ENCODE data around the gene TMEM266.

TMEM266 gene

GRCh38 chr15:76109046-76109445 is 49.3 kb downstream of the TMEM266 start:
- no peaks in the 10 kb centered on the region for H3K36me3 ChIP-seq (ENCODE audit: control insufficient read depth in 1 of 2, insufficient read depth in 2 of 2, low read depth in 1 of 2, low read length in 2 of 2)
- no peak overlapping the region for H3K4ac ChIP-seq (ENCODE audit: low read depth in 1 of 2, low read length in 2 of 2)
- no peak overlapping the region for H3K4me2 ChIP-seq (ENCODE audit: low read length, poor library complexity, severe bottlenecking)
- H3K27me3 ChIP-seq (ENCODE audit: control insufficient read depth in 1 of 2, insufficient read depth in 1 of 2, low read length in 2 of 2): peaks cover 15 to 32% of the 10 kb centered on the region in 2 experiments
- DNase-seq: no peak
- no peak overlapping the region for H4K8ac ChIP-seq (ENCODE audit: low read length)
- no peak overlapping the region for H3K4me3 ChIP-seq (ENCODE audit: insufficient read depth in 1 of 2, low read depth in 1 of 2, low read length in 2 of 2)
- H4K91ac ChIP-seq (ENCODE audit: low read length): no peak overlapping the region
- H3K9me3 ChIP-seq (ENCODE audit: control insufficient read depth, low read length): no peaks in the 10 kb centered on the region
- no peak overlapping the region for H2BK12ac ChIP-seq (ENCODE audit: low read length in 2 of 2)
- H3K9ac ChIP-seq (ENCODE audit: low read length): no peak overlapping the region
- H3K18ac ChIP-seq (ENCODE audit: low read depth in 1 of 2, low read length in 2 of 2): no peak overlapping the region
- whole genome bisulfite sequencing: 67% methylated on average over 1 of the region's 1 CpG
- H3K4me1 ChIP-seq (ENCODE audit: control insufficient read depth, insufficient read depth, low read depth, low read length): no peaks in the 10 kb centered on the region
- H2BK15ac ChIP-seq (ENCODE audit: low read depth, poor library complexity, severe bottlenecking): no peak overlapping the region
- no peak overlapping the region for H2BK120ac ChIP-seq (ENCODE audit: low read depth, low read length)
- no peak overlapping the region for H2AK5ac ChIP-seq (ENCODE audit: low read length, severe bottlenecking)
- H3K23ac ChIP-seq (ENCODE audit: low read length in 2 of 2): no peak overlapping the region
- H2AFZ ChIP-seq (ENCODE audit: low read depth, low read length): no peak overlapping the region
- H3K27ac ChIP-seq (ENCODE audit: low read length, poor library complexity, severe bottlenecking): no peak overlapping the region
- no peak overlapping the region for H3K14ac ChIP-seq (ENCODE audit: low read length in 2 of 2)
- no peaks in the 10 kb centered on the region for H3K79me1 ChIP-seq (replicated peaks; ENCODE audit: low read length, poor library complexity, severe bottlenecking)
- no peak overlapping the region for H2BK5ac ChIP-seq (ENCODE audit: low read depth, low read length, poor library complexity, severe bottlenecking)

GRCh38 chr15:76114561-76114960 is 54.8 kb downstream of the TMEM266 start:
- Histone ChIP-seq H3K27ac (ENCODE audit: low read length, poor library complexity, severe bottlenecking) (no peak overlapping the region), H2AFZ (ENCODE audit: low read depth, low read length) (no peak overlapping the region), H3K14ac (ENCODE audit: low read length in 2 of 2) (no peak overlapping the region), H3K23ac (ENCODE audit: low read length in 2 of 2) (no peak overlapping the region), H2BK120ac (ENCODE audit: low read depth, low read length) (no peak overlapping the region), H3K36me3 (ENCODE audit: control insufficient read depth in 1 of 2, insufficient read depth in 2 of 2, low read depth in 1 of 2, low read length in 2 of 2) (no peaks in the 10 kb centered on the region), H4K8ac (ENCODE audit: low read length) (no peak overlapping the region), H2BK5ac (ENCODE audit: low read depth, low read length, poor library complexity, severe bottlenecking) (no peak overlapping the region), H3K9ac (ENCODE audit: low read length) (no peak overlapping the region), H3K18ac (ENCODE audit: low read depth in 1 of 2, low read length in 2 of 2) (no peak overlapping the region), H2BK12ac (ENCODE audit: low read length in 2 of 2) (no peak overlapping the region), H3K4me3 (ENCODE audit: insufficient read depth in 1 of 2, low read depth in 1 of 2, low read length in 2 of 2) (no peak overlapping the region), H4K91ac (ENCODE audit: low read length) (no peak overlapping the region), H3K27me3 (ENCODE audit: control insufficient read depth in 1 of 2, insufficient read depth in 1 of 2, low read length in 2 of 2) (peaks cover 14 to 33% of the 10 kb centered on the region in 2 experiments), H2BK15ac (ENCODE audit: low read depth, poor library complexity, severe bottlenecking) (no peak overlapping the region), H3K4ac (ENCODE audit: low read depth in 1 of 2, low read length in 2 of 2) (no peak overlapping the region), H3K4me2 (ENCODE audit: low read length, poor library complexity, severe bottlenecking) (no peak overlapping the region), H2AK5ac (ENCODE audit: low read length, severe bottlenecking) (no peak overlapping the region), H3K79me1 (replicated peaks; ENCODE audit: low read length, poor library complexity, severe bottlenecking) (no peaks in the 10 kb centered on the region), H3K4me1 (ENCODE audit: control insufficient read depth, insufficient read depth, low read depth, low read length) (no peaks in the 10 kb centered on the region), H3K9me3 (ENCODE audit: control insufficient read depth, low read length) (no peaks in the 10 kb centered on the region)
- WGBS: 85% methylated on average over 3 of the region's 3 CpGs
- DNase-seq: no peak

- peaks cover 14 to 33% of the 10 kb centered on the region in 2 experiments for H3K27me3 ChIP-seq (ENCODE audit: control insufficient read depth in 1 of 2, insufficient read depth in 1 of 2, low read length in 2 of 2)
- H3K14ac ChIP-seq (ENCODE audit: low read length in 2 of 2): no peak overlapping the region
- no peak for DNase-seq
- no peak overlapping the region for H2AFZ ChIP-seq (ENCODE audit: low read depth, low read length)
- no peak overlapping the region for H3K18ac ChIP-seq (ENCODE audit: low read depth in 1 of 2, low read length in 2 of 2)
- no peak overlapping the region for H3K4me2 ChIP-seq (ENCODE audit: low read length, poor library complexity, severe bottlenecking)
- no peaks in the 10 kb centered on the region for H3K79me1 ChIP-seq (replicated peaks; ENCODE audit: low read length, poor library complexity, severe bottlenecking)
- no peaks in the 10 kb centered on the region for H3K9me3 ChIP-seq (ENCODE audit: control insufficient read depth, low read length)
- H2BK5ac ChIP-seq (ENCODE audit: low read depth, low read length, poor library complexity, severe bottlenecking): no peak overlapping the region
- no peaks in the 10 kb centered on the region for H3K36me3 ChIP-seq (ENCODE audit: control insufficient read depth in 1 of 2, insufficient read depth in 2 of 2, low read depth in 1 of 2, low read length in 2 of 2)
- no peak overlapping the region for H4K91ac ChIP-seq (ENCODE audit: low read length)
- H3K4me1 ChIP-seq (ENCODE audit: control insufficient read depth, insufficient read depth, low read depth, low read length): no peaks in the 10 kb centered on the region
- whole genome bisulfite sequencing: 24% methylated on average over 14 of the region's 15 CpGs
- H2AK5ac ChIP-seq (ENCODE audit: low read length, severe bottlenecking): no peak overlapping the region
- H2BK120ac ChIP-seq (ENCODE audit: low read depth, low read length): no peak overlapping the region
- H2BK12ac ChIP-seq (ENCODE audit: low read length in 2 of 2): no peak overlapping the region
- H2BK15ac ChIP-seq (ENCODE audit: low read depth, poor library complexity, severe bottlenecking): no peak overlapping the region
- H3K23ac ChIP-seq (ENCODE audit: low read length in 2 of 2): no peak overlapping the region
- H3K4me3 ChIP-seq (ENCODE audit: insufficient read depth in 1 of 2, low read depth in 1 of 2, low read length in 2 of 2): no peak overlapping the region
- no peak overlapping the region for H4K8ac ChIP-seq (ENCODE audit: low read length)
- H3K27ac ChIP-seq (ENCODE audit: low read length, poor library complexity, severe bottlenecking): no peak overlapping the region
- H3K9ac ChIP-seq (ENCODE audit: low read length): no peak overlapping the region
- H3K4ac ChIP-seq (ENCODE audit: low read depth in 1 of 2, low read length in 2 of 2): no peak overlapping the region
Measured at GRCh38 chr15:76116138-76116885, 56.5 kb downstream of the TMEM266 start.

GRCh38 chr15:76117181-76117580 is 57.4 kb downstream of the TMEM266 start:
- Histone ChIP-seq H2BK5ac (ENCODE audit: low read depth, low read length, poor library complexity, severe bottlenecking) (no peak overlapping the region), H2AFZ (ENCODE audit: low read depth, low read length) (no peak overlapping the region), H3K4me3 (ENCODE audit: insufficient read depth in 1 of 2, low read depth in 1 of 2, low read length in 2 of 2) (no peak overlapping the region), H2BK12ac (ENCODE audit: low read length in 2 of 2) (no peak overlapping the region), H2AK5ac (ENCODE audit: low read length, severe bottlenecking) (no peak overlapping the region), H3K4me1 (ENCODE audit: control insufficient read depth, insufficient read depth, low read depth, low read length) (peaks cover 2% of the 10 kb centered on the region), H3K9me3 (ENCODE audit: control insufficient read depth, low read length) (no peaks in the 10 kb centered on the region), H3K4ac (ENCODE audit: low read depth in 1 of 2, low read length in 2 of 2) (no peak overlapping the region), H3K14ac (ENCODE audit: low read length in 2 of 2) (no peak overlapping the region), H3K36me3 (ENCODE audit: control insufficient read depth in 1 of 2, insufficient read depth in 2 of 2, low read depth in 1 of 2, low read length in 2 of 2) (no peaks in the 10 kb centered on the region), H4K8ac (ENCODE audit: low read length) (no peak overlapping the region), H3K9ac (ENCODE audit: low read length) (no peak overlapping the region), H2BK120ac (ENCODE audit: low read depth, low read length) (no peak overlapping the region), H3K18ac (ENCODE audit: low read depth in 1 of 2, low read length in 2 of 2) (no peak overlapping the region), H4K91ac (ENCODE audit: low read length) (no peak overlapping the region), H3K79me1 (replicated peaks; ENCODE audit: low read length, poor library complexity, severe bottlenecking) (no peaks in the 10 kb centered on the region), H2BK15ac (ENCODE audit: low read depth, poor library complexity, severe bottlenecking) (no peak overlapping the region), H3K27ac (ENCODE audit: low read length, poor library complexity, severe bottlenecking) (no peak overlapping the region), H3K4me2 (ENCODE audit: low read length, poor library complexity, severe bottlenecking) (no peak overlapping the region), H3K27me3 (ENCODE audit: control insufficient read depth in 1 of 2, insufficient read depth in 1 of 2, low read length in 2 of 2) (peaks cover 14 to 38% of the 10 kb centered on the region in 2 experiments), H3K23ac (ENCODE audit: low read length in 2 of 2) (no peak overlapping the region)
- DNase-seq: no peak
- 89% methylated on average over 9 of the region's 9 CpGs for WGBS

Data from mesenchymal stem cell (in vitro differentiated cells and primary cell).